PC-9 (cell line): ENCODE data around the gene PARD6B.

Experiments used
- CTCF ChIP-seq: fragments of 200-600 bp; sonication (generic); conservative IDR thresholded peaks from 2 replicates; pipeline ENCODE4 v1.6.1; 2017; ENCODE audit warnings: mixed run types, antibody characterized with exemption, mild to moderate bottlenecking, moderate library complexity
- EZH2 ChIP-seq: fragments of 200-600 bp; sonication (generic); IDR thresholded peaks from 2 replicates; pipeline ENCODE4 v1.8.0; 2017; ENCODE audit warnings: antibody characterized with exemption, low read depth

GRCh38 chr20:50805349-50805684, 73.9 kb downstream of the PARD6B start:
- no peak for TF ChIP-seq CTCF
- no peak for TF ChIP-seq EZH2
